HEK293 (cell line): ENCODE results near the gene HSPA8.

ENCODE experiments used
- BCL11B ChIP-seq: fragments of 450-650 bp; formaldehyde crosslinking; IDR thresholded peaks from 2 replicates; pipeline ENCODE4 v1.5.1; 2016; ENCODE audit warnings: low read depth, missing biosample characterization, missing genetic modification characterization
- HOXA7 ChIP-seq: sonication (generic); formaldehyde crosslinking; IDR thresholded peaks from 2 replicates; pipeline ENCODE4 v1.8.1; 2022; ENCODE audit warnings: missing genetic modification reagents, borderline replicate concordance
- HOXC10 ChIP-seq: sonication (generic); formaldehyde crosslinking; IDR thresholded peaks from 2 replicates; pipeline ENCODE4 v1.8.1; 2023; ENCODE audit warnings: mild to moderate bottlenecking, missing genetic modification reagents
- KLF10 ChIP-seq: fragments of 450-650 bp; IDR thresholded peaks from 2 replicates; pipeline ENCODE4 v1.5.1; 2018; ENCODE audit warnings: missing biosample characterization, mild to moderate bottlenecking, missing genetic modification characterization
- KLF8 ChIP-seq: fragments of 450-650 bp; formaldehyde crosslinking; IDR thresholded peaks from 2 replicates; pipeline ENCODE4 v1.5.1; 2016; ENCODE audit warnings: missing biosample characterization, missing genetic modification characterization
- SALL2 ChIP-seq: fragments of 450-650 bp; formaldehyde crosslinking; IDR thresholded peaks from 2 replicates; pipeline ENCODE4 v1.5.0; 2017; ENCODE audit warnings: missing biosample characterization, mild to moderate bottlenecking, missing genetic modification characterization, borderline replicate concordance
- ZBTB49 ChIP-seq: fragments of 450-650 bp; formaldehyde crosslinking; IDR thresholded peaks from 2 replicates; pipeline ENCODE4 v1.5.1; 2016; ENCODE audit warnings: missing biosample characterization, missing genetic modification characterization, low read depth
- ZIC2 ChIP-seq: fragments of 450-650 bp; formaldehyde crosslinking; IDR thresholded peaks from 2 replicates; pipeline ENCODE4 v1.5.1; 2016; ENCODE audit warnings: missing biosample characterization, missing genetic modification characterization
- ZNF10 ChIP-seq: fragments of 450-650 bp; formaldehyde crosslinking; IDR thresholded peaks from 2 replicates; pipeline ENCODE4 v1.5.1; 2017; ENCODE audit warnings: missing biosample characterization, missing genetic modification characterization
- ZNF148 ChIP-seq: fragments of 450-650 bp; formaldehyde crosslinking; IDR thresholded peaks from 2 replicates; pipeline ENCODE4 v1.5.0; 2017; ENCODE audit warnings: missing biosample characterization, missing genetic modification characterization, borderline replicate concordance
- ZNF16 ChIP-seq: fragments of 450-650 bp; formaldehyde crosslinking; IDR thresholded peaks from 2 replicates; pipeline ENCODE4 v1.5.1; 2016; ENCODE audit warnings: low read depth, missing biosample characterization, missing genetic modification characterization
- ZNF354C ChIP-seq: fragments of 450-650 bp; formaldehyde crosslinking; IDR thresholded peaks from 2 replicates; pipeline ENCODE4 v1.5.1; 2016; ENCODE audit warnings: missing biosample characterization, missing genetic modification characterization, low read depth, borderline replicate concordance
- ZNF391 ChIP-seq: fragments of 450-650 bp; formaldehyde crosslinking; IDR thresholded peaks from 2 replicates; pipeline ENCODE4 v1.5.1; 2016; ENCODE audit warnings: low read depth, missing biosample characterization, missing genetic modification characterization, borderline replicate concordance
- ZNF433 ChIP-seq: fragments of 450-650 bp; formaldehyde crosslinking; IDR thresholded peaks from 2 replicates; pipeline ENCODE4 v1.5.1; 2016; ENCODE audit warnings: missing biosample characterization, missing genetic modification characterization, low read depth
- ZNF473 ChIP-seq: fragments of 450-650 bp; formaldehyde crosslinking; IDR thresholded peaks from 2 replicates; pipeline ENCODE4 v1.5.1; 2017; ENCODE audit warnings: missing biosample characterization, missing genetic modification characterization
- ZNF488 ChIP-seq: fragments of 450-650 bp; formaldehyde crosslinking; IDR thresholded peaks from 2 replicates; pipeline ENCODE4 v1.5.1; 2016; ENCODE audit warnings: missing biosample characterization, missing genetic modification characterization
- ZNF521 ChIP-seq: fragments of 450-650 bp; formaldehyde crosslinking; IDR thresholded peaks from 2 replicates; pipeline ENCODE4 v1.5.1; 2017; ENCODE audit warnings: missing biosample characterization, mild to moderate bottlenecking, missing genetic modification characterization
- ZNF555 ChIP-seq: fragments of 450-650 bp; formaldehyde crosslinking; conservative IDR thresholded peaks from 2 replicates; pipeline ENCODE4 v1.5.1; 2017; ENCODE audit warnings: missing biosample characterization, mild to moderate bottlenecking, missing genetic modification characterization, inconsistent platforms
- ZNF558 ChIP-seq: fragments of 450-650 bp; formaldehyde crosslinking; IDR thresholded peaks from 2 replicates; pipeline ENCODE4 v1.5.1; 2016; ENCODE audit warnings: missing biosample characterization, missing genetic modification characterization
- ZNF585B ChIP-seq: fragments of 450-650 bp; formaldehyde crosslinking; IDR thresholded peaks from 2 replicates; pipeline ENCODE4 v1.5.1; 2016; ENCODE audit warnings: missing biosample characterization, missing genetic modification characterization
- ZNF629 ChIP-seq: fragments of 450-650 bp; formaldehyde crosslinking; IDR thresholded peaks from 2 replicates; pipeline ENCODE4 v1.5.1; 2017; ENCODE audit warnings: missing biosample characterization, missing genetic modification characterization
- ZNF776 ChIP-seq: fragments of 450-650 bp; formaldehyde crosslinking; IDR thresholded peaks from 2 replicates; pipeline ENCODE4 v1.5.0; 2017; ENCODE audit warnings: missing biosample characterization, missing genetic modification characterization, borderline replicate concordance
- TF ChIP-seq, protein P1 (sequence below): fragments of 450-650 bp; formaldehyde crosslinking; IDR thresholded peaks from 2 replicates; pipeline ENCODE4 v1.5.1; 2016; ENCODE audit warnings: missing biosample characterization, missing genetic modification characterization
- TF ChIP-seq, protein P2 (sequence below): fragments of 450-650 bp; formaldehyde crosslinking; IDR thresholded peaks from 2 replicates; pipeline ENCODE4 v1.5.1; 2016; ENCODE audit warnings: missing biosample characterization, missing genetic modification characterization
- TF ChIP-seq, protein P3 (sequence below): fragments of 450-650 bp; formaldehyde crosslinking; IDR thresholded peaks from 2 replicates; pipeline ENCODE4 v1.5.1; 2016; ENCODE audit warnings: missing biosample characterization, missing genetic modification characterization

Gene HSPA8

GRCh38 chr11:123061403-123062157, at the start of gene HSPA8 (continued):
- TF ChIP-seq ZBTB49 (no peak), HOXA7 (CRISPR knock-in tag) (no peak), SALL2 (tag by site-specific recombination) (no peak), ZNF776 (tag by site-specific recombination) (no peak), ZNF10 (peak; percentile 81), KLF10 (tag by site-specific recombination) (no peak), ZIC2 (tag by site-specific recombination) (no peak), ZNF585B (tag by site-specific recombination) (no peak), HOXC10 (CRISPR knock-in tag) (no peak), ZNF391 (tag by site-specific recombination) (no peak), ZNF488 (tag by site-specific recombination) (no peak), BCL11B (tag by site-specific recombination) (no peak; the same call in 1 of the 2 replicates), KLF8 (no peak), ZNF558 (tag by site-specific recombination) (no peak), ZNF148 (tag by site-specific recombination) (no peak), ZNF354C (tag by site-specific recombination) (no peak), ZNF521 (tag by site-specific recombination) (no peak), ZNF629 (tag by site-specific recombination) (no peak), ZNF473 (tag by site-specific recombination) (no peak), ZNF555 (tag by site-specific recombination) (no peak), ZNF16 (no peak), ZNF433 (no peak)
- TF ChIP-seq, protein P1, sequence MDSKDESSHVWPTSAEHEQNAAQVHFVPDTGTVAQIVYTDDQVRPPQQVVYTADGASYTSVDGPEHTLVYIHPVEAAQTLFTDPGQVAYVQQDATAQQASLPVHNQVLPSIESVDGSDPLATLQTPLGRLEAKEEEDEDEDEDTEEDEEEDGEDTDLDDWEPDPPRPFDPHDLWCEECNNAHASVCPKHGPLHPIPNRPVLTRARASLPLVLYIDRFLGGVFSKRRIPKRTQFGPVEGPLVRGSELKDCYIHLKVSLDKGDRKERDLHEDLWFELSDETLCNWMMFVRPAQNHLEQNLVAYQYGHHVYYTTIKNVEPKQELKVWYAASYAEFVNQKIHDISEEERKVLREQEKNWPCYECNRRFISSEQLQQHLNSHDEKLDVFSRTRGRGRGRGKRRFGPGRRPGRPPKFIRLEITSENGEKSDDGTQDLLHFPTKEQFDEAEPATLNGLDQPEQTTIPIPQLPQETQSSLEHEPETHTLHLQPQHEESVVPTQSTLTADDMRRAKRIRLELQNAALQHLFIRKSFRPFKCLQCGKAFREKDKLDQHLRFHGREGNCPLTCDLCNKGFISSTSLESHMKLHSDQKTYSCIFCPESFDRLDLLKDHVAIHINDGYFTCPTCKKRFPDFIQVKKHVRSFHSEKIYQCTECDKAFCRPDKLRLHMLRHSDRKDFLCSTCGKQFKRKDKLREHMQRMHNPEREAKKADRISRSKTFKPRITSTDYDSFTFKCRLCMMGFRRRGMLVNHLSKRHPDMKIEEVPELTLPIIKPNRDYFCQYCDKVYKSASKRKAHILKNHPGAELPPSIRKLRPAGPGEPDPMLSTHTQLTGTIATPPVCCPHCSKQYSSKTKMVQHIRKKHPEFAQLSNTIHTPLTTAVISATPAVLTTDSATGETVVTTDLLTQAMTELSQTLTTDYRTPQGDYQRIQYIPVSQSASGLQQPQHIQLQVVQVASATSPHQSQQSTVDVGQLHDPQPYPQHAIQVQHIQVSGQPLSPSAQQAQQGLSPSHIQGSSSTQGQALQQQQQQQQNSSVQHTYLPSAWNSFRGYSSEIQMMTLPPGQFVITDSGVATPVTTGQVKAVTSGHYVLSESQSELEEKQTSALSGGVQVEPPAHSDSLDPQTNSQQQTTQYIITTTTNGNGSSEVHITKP, result peak; percentile 49; the same call in 1 of the 2 replicates
- TF ChIP-seq, protein P2, sequence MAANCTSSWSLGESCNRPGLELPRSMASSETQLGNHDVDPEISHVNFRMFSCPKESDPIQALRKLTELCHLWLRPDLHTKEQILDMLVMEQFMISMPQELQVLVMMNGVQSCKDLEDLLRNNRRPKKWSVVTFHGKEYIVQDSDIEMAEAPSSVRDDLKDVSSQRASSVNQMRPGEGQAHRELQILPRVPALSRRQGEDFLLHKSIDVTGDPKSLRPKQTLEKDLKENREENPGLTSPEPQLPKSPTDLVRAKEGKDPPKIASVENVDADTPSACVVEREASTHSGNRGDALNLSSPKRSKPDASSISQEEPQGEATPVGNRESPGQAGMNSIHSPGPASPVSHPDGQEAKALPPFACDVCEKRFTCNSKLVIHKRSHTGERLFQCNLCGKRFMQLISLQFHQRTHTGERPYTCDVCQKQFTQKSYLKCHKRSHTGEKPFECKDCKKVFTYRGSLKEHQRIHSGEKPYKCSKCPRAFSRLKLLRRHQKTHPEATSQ, result no peak
- TF ChIP-seq, protein P3, sequence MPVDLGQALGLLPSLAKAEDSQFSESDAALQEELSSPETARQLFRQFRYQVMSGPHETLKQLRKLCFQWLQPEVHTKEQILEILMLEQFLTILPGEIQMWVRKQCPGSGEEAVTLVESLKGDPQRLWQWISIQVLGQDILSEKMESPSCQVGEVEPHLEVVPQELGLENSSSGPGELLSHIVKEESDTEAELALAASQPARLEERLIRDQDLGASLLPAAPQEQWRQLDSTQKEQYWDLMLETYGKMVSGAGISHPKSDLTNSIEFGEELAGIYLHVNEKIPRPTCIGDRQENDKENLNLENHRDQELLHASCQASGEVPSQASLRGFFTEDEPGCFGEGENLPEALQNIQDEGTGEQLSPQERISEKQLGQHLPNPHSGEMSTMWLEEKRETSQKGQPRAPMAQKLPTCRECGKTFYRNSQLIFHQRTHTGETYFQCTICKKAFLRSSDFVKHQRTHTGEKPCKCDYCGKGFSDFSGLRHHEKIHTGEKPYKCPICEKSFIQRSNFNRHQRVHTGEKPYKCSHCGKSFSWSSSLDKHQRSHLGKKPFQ (tag by site-specific recombination), result no peak
